Mesothelial cell of epicardium (in vitro differentiated cells): ENCODE measurements around the gene CNOT8. TPM values are rescaled to one million over a fixed set of nuclear protein-coding genes. Genes with fewer than 3 reads are reported as not detected.
"Not testable (repeated sequence)": the region's sequence is repeated elsewhere in the genome, so short reads cannot be mapped to it uniquely, and the experiment has no call there.

Experiments used
- DNase-seq, 2 experiments: peaks; one replicate each; pipeline ENCODE4 v3.0.0; 2021; ENCODE audit warnings: low spot score in 2 of 2; ENCODE audit not compliant: unreplicated experiment in 2 of 2
- H3K27ac Mint-ChIP-seq: 2 replicates; pipeline ENCODE4 v1.8.0; 2021; ENCODE audit warnings: mixed read lengths
- H3K27me3 Mint-ChIP-seq: 2 replicates; pipeline ENCODE4 v1.8.0; 2021; ENCODE audit warnings: low read depth, mixed read lengths
- H3K36me3 Mint-ChIP-seq: 2 replicates; pipeline ENCODE4 v1.8.0; 2021; ENCODE audit warnings: mixed read lengths
- H3K4me1 Mint-ChIP-seq: 2 replicates; pipeline ENCODE4 v1.8.0; 2021; ENCODE audit warnings: mixed read lengths
- H3K4me3 Mint-ChIP-seq: 2 replicates; pipeline ENCODE4 v1.8.0; 2021; ENCODE audit warnings: mild to moderate bottlenecking, moderate library complexity, mixed read lengths
- H3K9me3 Mint-ChIP-seq: 2 replicates; pipeline ENCODE4 v1.8.0; 2021; ENCODE audit warnings: mixed read lengths
- total RNA-seq: library from RNA; stranded (reverse); gene quantifications from 3 replicates; pipeline ENCODE4 v1.2.1, GENCODE V29; 2021
- TF ChIP-seq, protein P1 (sequence below): fragments of 200-600 bp; sonication (generic); IDR thresholded peaks from one replicate; pipeline ENCODE4 v1.5.0; 2021; ENCODE audit warnings: antibody characterized with exemption; ENCODE audit not compliant: unreplicated experiment

Gene CNOT8
- total RNA-seq, 1 donor from 2014 or later: 58.3 TPM

DNA sequence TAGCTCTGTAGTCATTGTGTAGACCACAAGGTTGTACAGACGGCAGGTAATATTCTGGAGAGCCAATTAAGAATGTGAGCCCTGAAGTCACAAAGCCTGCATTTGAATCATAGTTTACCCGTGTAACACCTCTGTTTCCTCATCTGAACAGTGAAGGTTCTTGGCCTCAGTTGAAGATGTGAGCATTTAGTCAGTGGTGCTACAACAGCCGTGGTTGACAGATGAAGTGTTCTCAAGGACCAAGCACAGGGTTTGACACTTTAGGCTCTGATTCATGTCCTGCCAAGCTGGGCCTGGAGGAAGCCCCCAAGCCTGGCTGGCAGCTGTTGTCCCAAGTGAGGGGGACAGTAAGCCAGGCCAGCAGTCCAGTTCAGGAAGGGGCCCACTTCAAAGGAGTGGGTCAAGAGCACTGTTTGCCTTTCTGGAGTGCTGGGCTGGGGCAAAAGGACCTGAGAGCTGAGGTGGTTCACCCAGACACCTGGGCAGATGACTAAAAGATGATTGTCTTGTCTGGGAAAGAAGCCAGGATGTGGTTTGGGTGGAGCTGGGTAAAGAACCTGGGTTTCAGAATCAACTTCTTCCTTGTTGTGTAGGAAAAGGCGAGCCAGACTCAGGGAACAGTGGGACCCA, 28.7 kb upstream of the CNOT8 start:
- peaks cover 19% of the 10 kb centered on the region for H3K36me3 Mint-ChIP-seq
- no peak for DNase-seq
- H3K27ac Mint-ChIP-seq: no peak overlapping the region

DNA sequence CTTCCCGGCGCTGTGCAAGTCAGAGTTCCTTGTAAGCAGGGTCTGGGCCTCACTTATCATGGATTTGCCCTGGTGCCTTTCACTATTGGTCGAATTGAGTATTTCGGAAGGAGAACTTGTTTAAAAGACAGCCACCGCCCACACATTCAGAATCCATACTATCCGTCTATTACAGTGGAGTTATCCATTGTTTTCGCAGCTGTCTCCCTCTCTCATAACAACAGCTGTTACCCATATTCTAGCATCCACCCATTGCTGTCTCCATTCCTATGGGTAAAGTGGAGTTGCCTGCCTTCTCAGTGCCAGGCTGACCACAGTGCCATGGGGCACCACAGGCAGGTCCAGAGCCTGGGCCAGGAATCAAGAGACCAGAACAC, 28.2 kb upstream of the CNOT8 start:
- no peaks in the 10 kb centered on the region for H3K9me3 Mint-ChIP-seq
- H3K4me3 Mint-ChIP-seq: no peak overlapping the region
- peaks cover 19% of the 10 kb centered on the region for H3K36me3 Mint-ChIP-seq
- peaks cover 7% of the 10 kb centered on the region for H3K4me1 Mint-ChIP-seq
- no peak overlapping the region for H3K27ac Mint-ChIP-seq
- no peak for DNase-seq
- TF ChIP-seq, protein P1, sequence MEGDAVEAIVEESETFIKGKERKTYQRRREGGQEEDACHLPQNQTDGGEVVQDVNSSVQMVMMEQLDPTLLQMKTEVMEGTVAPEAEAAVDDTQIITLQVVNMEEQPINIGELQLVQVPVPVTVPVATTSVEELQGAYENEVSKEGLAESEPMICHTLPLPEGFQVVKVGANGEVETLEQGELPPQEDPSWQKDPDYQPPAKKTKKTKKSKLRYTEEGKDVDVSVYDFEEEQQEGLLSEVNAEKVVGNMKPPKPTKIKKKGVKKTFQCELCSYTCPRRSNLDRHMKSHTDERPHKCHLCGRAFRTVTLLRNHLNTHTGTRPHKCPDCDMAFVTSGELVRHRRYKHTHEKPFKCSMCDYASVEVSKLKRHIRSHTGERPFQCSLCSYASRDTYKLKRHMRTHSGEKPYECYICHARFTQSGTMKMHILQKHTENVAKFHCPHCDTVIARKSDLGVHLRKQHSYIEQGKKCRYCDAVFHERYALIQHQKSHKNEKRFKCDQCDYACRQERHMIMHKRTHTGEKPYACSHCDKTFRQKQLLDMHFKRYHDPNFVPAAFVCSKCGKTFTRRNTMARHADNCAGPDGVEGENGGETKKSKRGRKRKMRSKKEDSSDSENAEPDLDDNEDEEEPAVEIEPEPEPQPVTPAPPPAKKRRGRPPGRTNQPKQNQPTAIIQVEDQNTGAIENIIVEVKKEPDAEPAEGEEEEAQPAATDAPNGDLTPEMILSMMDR: no peak
- no peaks in the 10 kb centered on the region for H3K27me3 Mint-ChIP-seq

More for the DNA sequence above, 28.7 kb upstream of the CNOT8 start:
- Mint-ChIP-seq H3K9me3 (no peaks in the 10 kb centered on the region), H3K4me3 (no peak overlapping the region), H3K4me1 (peaks cover 3% of the 10 kb centered on the region), H3K27me3 (no peaks in the 10 kb centered on the region)
- TF ChIP-seq, protein P1: no peak

DNA sequence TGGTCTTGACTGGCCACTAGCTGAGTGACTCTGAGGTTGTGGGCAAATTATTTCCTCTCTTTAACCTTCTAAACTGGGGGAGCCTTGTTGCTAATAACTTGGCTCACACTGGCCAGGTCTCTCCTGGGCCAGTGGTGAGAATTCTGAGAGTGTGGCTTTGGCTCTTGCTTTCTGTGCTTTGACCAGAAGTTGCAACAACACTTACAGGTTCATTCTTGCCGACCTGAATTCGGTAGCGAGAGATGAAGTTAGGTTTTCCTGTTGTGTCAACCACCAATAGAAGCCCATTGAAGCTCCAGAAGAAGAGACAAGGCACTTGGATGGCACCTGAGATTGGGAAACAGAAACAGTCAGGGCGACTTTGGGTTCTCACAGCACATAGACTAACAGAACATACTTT, 27.8 kb upstream of the CNOT8 start:
- Mint-ChIP-seq H3K4me1 (peaks cover 7% of the 10 kb centered on the region), H3K27ac (no peak overlapping the region), H3K9me3 (no peaks in the 10 kb centered on the region), H3K36me3 (peaks cover 18% of the 10 kb centered on the region), H3K27me3 (no peaks in the 10 kb centered on the region), H3K4me3 (no peak overlapping the region)
- no peak for DNase-seq
- TF ChIP-seq, protein P1: no peak

DNA sequence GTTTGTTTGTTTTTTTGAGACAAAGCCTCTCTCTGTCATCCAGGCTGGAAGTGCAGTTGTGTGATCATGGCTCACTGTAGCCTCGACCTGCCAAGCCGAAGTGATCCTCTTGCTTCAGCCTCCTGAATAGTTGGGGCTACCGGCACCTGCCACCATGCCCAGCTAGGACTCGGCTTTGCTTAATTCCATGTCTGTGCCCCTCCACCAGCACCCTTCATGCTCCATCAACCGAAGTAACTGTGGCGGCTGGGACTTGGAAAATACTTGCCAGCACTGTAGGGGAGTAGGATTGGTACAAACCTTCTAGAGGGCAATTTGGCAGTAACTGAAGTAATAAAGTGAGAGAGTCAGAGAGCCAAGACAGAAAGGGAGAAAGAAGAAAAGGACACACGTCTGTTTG, 27.0 kb upstream of the CNOT8 start:
- no peak overlapping the region for H3K27ac Mint-ChIP-seq
- no peaks in the 10 kb centered on the region for H3K9me3 Mint-ChIP-seq
- TF ChIP-seq, protein P1: no peak
- no peak overlapping the region for H3K4me3 Mint-ChIP-seq
- H3K36me3 Mint-ChIP-seq: peaks cover 13% of the 10 kb centered on the region
- DNase-seq: no peak
- H3K4me1 Mint-ChIP-seq: peaks cover 7% of the 10 kb centered on the region
- H3K27me3 Mint-ChIP-seq: no peaks in the 10 kb centered on the region

DNA sequence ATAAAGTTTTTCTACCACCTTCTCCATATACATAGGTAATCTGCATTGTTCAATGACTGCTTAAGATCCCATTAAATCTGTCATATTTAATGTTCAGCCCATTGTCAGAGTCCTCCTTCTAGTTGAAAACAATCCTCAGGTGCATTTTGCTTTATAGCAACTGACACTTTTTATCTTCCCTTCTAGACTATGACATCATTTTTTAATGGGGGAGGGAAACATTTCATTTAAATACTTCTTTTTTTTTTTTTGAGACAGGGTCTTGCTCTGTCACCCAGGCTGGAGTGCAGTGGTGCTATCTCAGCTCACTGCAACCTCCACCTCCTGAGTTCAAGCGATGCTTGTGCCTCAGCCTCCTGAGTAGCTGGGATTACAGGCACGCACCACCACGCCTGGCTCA, 25.6 kb upstream of the CNOT8 start:
- not testable (repeated sequence) for H3K27me3 Mint-ChIP-seq

DNA sequence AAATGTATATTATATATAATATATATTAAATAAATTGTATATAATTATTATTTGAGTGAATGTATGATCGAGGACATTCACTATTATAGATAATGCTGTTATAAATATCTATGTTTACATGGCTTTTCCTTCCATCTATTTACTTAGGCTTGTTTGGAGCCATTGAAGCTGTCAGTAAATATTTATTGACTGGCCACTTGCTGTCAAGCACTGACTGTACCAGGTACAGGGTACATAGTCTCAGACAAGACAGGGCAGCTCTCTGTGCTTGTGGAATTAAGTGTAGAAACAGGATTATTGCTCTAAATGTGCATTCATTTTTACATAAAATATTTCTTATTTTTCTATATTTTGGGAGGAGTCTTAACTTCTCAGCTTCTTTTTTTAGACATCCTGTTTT, 24.4 kb upstream of the CNOT8 start:
- H3K9me3 Mint-ChIP-seq: no peaks in the 10 kb centered on the region
- no peak overlapping the region for H3K27ac Mint-ChIP-seq
- no peak for DNase-seq
- no peak overlapping the region for H3K4me3 Mint-ChIP-seq
- no peaks in the 10 kb centered on the region for H3K27me3 Mint-ChIP-seq
- TF ChIP-seq, protein P1: no peak
- peaks cover 27% of the 10 kb centered on the region for H3K36me3 Mint-ChIP-seq
- H3K4me1 Mint-ChIP-seq: peaks cover 7% of the 10 kb centered on the region

More for the DNA sequence above, 25.6 kb upstream of the CNOT8 start:
- not testable (repeated sequence) for H3K27ac Mint-ChIP-seq, H3K4me1 Mint-ChIP-seq, H3K9me3 Mint-ChIP-seq, DNase-seq, H3K4me3 Mint-ChIP-seq
- H3K36me3 Mint-ChIP-seq: peaks cover 23% of the 10 kb centered on the region

DNA sequence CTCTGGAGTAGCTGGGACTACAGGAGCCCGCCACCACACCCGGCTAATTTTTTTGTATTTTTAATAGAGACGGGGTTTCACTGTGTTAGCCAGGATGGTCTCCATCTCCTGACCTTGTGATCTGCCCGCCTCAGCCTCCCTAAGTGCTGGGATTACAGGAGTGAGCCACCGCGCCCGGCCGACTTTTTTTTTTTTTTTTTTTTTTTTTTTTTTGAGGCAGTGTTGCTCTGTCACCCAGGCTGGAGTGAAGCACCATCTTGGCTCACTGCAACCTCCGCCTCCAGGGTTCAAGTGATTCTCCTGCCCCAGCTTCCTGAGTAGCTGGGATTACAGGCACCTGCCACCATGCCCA, 22.8 kb upstream of the CNOT8 start:
- H3K4me3 Mint-ChIP-seq, H3K27me3 Mint-ChIP-seq, H3K9me3 Mint-ChIP-seq, H3K4me1 Mint-ChIP-seq, DNase-seq, H3K27ac Mint-ChIP-seq: not testable (repeated sequence)
- H3K36me3 Mint-ChIP-seq: peaks cover 18% of the 10 kb centered on the region
